SK-N-SH treated with all-trans-retinoic acid at 6 μM for 48 hours (cell line): ENCODE results near the gene PRRG2.
"Not testable (repeated sequence)": the region's sequence is repeated elsewhere in the genome, so short reads cannot be mapped to it uniquely, and the experiment has no call there.

Experiments used
- ARNTL ChIP-seq: fragments of 450-650 bp; formaldehyde crosslinking; IDR thresholded peaks from 2 replicates; pipeline ENCODE4 v1.5.0; 2020; ENCODE audit warnings: low read depth, mild to moderate bottlenecking, moderate library complexity, borderline replicate concordance
- BACH2 ChIP-seq: fragments of 250-450 bp; sonication (Bioruptor Pico); IDR thresholded peaks from 2 replicates; pipeline ENCODE4 v1.9.0; 2021; ENCODE audit warnings: mild to moderate bottlenecking, borderline replicate concordance
- ESRRG ChIP-seq: fragments of 250-450 bp; sonication (Bioruptor Pico); IDR thresholded peaks from 2 replicates; pipeline ENCODE4 v1.6.1; 2021; ENCODE audit warnings: mild to moderate bottlenecking
- GLIS3 ChIP-seq: fragments of 250-450 bp; sonication (Bioruptor Pico); IDR thresholded peaks from 2 replicates; pipeline ENCODE4 v1.5.0; 2020; ENCODE audit warnings: mild to moderate bottlenecking, moderate library complexity
- ISL1 ChIP-seq: fragments of 250-450 bp; sonication (Bioruptor Pico); IDR thresholded peaks from 2 replicates; pipeline ENCODE4 v2.1.2; 2022; ENCODE audit warnings: mild to moderate bottlenecking, moderate library complexity
- RARB ChIP-seq: fragments of 250-450 bp; sonication (Bioruptor Pico); IDR thresholded peaks from 2 replicates; pipeline ENCODE4 v1.8.0; 2021; ENCODE audit warnings: mild to moderate bottlenecking, moderate library complexity
- ZC3H10 ChIP-seq: fragments of 250-450 bp; sonication (Bioruptor Pico); IDR thresholded peaks from 2 replicates; pipeline ENCODE4 v1.5.1; 2021; ENCODE audit warnings: mild to moderate bottlenecking, moderate library complexity
- ZFP3 ChIP-seq: fragments of 250-450 bp; sonication (Bioruptor Pico); IDR thresholded peaks from 2 replicates; pipeline ENCODE4 v1.5.0; 2020; ENCODE audit warnings: mild to moderate bottlenecking, moderate library complexity
- ZFP30 ChIP-seq: fragments of 450-650 bp; formaldehyde crosslinking; IDR thresholded peaks from 2 replicates; pipeline ENCODE4 v1.5.0; 2022; ENCODE audit warnings: mild to moderate bottlenecking, moderate library complexity
- ZNF8 ChIP-seq: fragments of 450-650 bp; formaldehyde crosslinking; IDR thresholded peaks from 2 replicates; pipeline ENCODE4 v1.5.0; 2020; ENCODE audit warnings: mild to moderate bottlenecking, moderate library complexity
- TF ChIP-seq, protein P1 (sequence below): fragments of 250-450 bp; sonication (Bioruptor Pico); IDR thresholded peaks from 2 replicates; pipeline ENCODE4 v1.8.0; 2020; ENCODE audit warnings: mild to moderate bottlenecking, moderate library complexity, borderline replicate concordance
- TF ChIP-seq, protein P2 (sequence below): fragments of 250-450 bp; sonication (Bioruptor Pico); IDR thresholded peaks from 2 replicates; pipeline ENCODE4 v1.5.1; 2021; ENCODE audit warnings: mild to moderate bottlenecking, moderate library complexity
- TF ChIP-seq, protein P3 (sequence below): fragments of 250-450 bp; sonication (Bioruptor Pico); IDR thresholded peaks from 2 replicates; pipeline ENCODE4 v1.5.0; 2020; ENCODE audit warnings: mild to moderate bottlenecking, moderate library complexity

DNA sequence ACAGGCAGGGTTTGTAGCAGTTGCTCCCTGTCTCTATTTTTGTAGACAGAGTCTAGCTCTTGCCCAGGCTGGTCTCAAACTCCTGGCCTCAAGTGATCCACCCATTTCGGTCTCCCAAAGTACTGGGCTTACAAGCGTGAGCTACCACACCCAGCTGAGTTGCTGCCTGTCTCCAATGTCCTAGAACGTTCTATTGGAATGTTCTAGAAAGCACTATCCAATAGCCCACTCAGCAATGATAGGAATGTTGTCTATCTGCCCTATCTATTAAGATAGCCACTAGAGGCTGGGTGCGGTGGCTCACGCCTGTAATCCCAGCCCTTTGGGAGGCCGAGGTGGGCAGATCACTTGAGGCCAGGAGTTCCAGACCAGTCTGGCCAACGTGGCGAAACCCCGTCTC, 52.2 kb downstream of the PRRG2 start:
- TF ChIP-seq ISL1 (CRISPR knock-in tag); ARNTL (CRISPR knock-in tag); ZFP3 (CRISPR knock-in tag); ZNF8; GLIS3 (CRISPR knock-in tag); ESRRG (CRISPR knock-in tag); RARB (CRISPR knock-in tag); ZC3H10 (CRISPR knock-in tag); BACH2 (CRISPR knock-in tag); ZFP30: not testable (repeated sequence)
- TF ChIP-seq, protein P1, sequence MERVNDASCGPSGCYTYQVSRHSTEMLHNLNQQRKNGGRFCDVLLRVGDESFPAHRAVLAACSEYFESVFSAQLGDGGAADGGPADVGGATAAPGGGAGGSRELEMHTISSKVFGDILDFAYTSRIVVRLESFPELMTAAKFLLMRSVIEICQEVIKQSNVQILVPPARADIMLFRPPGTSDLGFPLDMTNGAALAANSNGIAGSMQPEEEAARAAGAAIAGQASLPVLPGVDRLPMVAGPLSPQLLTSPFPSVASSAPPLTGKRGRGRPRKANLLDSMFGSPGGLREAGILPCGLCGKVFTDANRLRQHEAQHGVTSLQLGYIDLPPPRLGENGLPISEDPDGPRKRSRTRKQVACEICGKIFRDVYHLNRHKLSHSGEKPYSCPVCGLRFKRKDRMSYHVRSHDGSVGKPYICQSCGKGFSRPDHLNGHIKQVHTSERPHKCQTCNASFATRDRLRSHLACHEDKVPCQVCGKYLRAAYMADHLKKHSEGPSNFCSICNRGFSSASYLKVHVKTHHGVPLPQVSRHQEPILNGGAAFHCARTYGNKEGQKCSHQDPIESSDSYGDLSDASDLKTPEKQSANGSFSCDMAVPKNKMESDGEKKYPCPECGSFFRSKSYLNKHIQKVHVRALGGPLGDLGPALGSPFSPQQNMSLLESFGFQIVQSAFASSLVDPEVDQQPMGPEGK (CRISPR knock-in tag): not testable (repeated sequence)
- TF ChIP-seq, protein P2, sequence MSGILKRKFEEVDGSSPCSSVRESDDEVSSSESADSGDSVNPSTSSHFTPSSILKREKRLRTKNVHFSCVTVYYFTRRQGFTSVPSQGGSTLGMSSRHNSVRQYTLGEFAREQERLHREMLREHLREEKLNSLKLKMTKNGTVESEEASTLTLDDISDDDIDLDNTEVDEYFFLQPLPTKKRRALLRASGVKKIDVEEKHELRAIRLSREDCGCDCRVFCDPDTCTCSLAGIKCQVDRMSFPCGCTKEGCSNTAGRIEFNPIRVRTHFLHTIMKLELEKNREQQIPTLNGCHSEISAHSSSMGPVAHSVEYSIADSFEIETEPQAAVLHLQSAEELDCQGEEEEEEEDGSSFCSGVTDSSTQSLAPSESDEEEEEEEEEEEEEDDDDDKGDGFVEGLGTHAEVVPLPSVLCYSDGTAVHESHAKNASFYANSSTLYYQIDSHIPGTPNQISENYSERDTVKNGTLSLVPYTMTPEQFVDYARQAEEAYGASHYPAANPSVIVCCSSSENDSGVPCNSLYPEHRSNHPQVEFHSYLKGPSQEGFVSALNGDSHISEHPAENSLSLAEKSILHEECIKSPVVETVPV (CRISPR knock-in tag): not testable (repeated sequence)
- TF ChIP-seq, protein P3, sequence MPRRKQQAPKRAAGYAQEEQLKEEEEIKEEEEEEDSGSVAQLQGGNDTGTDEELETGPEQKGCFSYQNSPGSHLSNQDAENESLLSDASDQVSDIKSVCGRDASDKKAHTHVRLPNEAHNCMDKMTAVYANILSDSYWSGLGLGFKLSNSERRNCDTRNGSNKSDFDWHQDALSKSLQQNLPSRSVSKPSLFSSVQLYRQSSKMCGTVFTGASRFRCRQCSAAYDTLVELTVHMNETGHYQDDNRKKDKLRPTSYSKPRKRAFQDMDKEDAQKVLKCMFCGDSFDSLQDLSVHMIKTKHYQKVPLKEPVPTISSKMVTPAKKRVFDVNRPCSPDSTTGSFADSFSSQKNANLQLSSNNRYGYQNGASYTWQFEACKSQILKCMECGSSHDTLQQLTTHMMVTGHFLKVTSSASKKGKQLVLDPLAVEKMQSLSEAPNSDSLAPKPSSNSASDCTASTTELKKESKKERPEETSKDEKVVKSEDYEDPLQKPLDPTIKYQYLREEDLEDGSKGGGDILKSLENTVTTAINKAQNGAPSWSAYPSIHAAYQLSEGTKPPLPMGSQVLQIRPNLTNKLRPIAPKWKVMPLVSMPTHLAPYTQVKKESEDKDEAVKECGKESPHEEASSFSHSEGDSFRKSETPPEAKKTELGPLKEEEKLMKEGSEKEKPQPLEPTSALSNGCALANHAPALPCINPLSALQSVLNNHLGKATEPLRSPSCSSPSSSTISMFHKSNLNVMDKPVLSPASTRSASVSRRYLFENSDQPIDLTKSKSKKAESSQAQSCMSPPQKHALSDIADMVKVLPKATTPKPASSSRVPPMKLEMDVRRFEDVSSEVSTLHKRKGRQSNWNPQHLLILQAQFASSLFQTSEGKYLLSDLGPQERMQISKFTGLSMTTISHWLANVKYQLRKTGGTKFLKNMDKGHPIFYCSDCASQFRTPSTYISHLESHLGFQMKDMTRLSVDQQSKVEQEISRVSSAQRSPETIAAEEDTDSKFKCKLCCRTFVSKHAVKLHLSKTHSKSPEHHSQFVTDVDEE (CRISPR knock-in tag): not testable (repeated sequence)
